GM12878 (cell line): ENCODE measurements around the gene KAT2B. TPM values are rescaled to one million over a fixed set of nuclear protein-coding genes. Genes with fewer than 3 reads are reported as not detected.

ENCODE experiments used
- ATAC-seq: fragments of 200-7000 bp; cut with Tn5 transposase; 3 replicates; pipeline ENCODE4 v1.9.1; 2020; ENCODE audit warnings: mild to moderate bottlenecking, moderate library complexity
- BruUV-seq: library from RNA; stranded (reverse); fragments of 400-500 nt; replicated peaks from 2 replicates; lab custom pipeline; 2021; lab: Mats Ljungman, UMichigan
- CTCF ChIA-PET: fragments of 300-600 bp; sonication (Branson Sonifier 250); formaldehyde crosslinking; extraction: SDS; loops from one replicate; lab custom pipeline; 2021; ENCODE audit warnings: inconsistent platforms; lab: Yijun Ruan, JAX
- POLR2A ChIA-PET: fragments of 350-600 bp; formaldehyde crosslinking; extraction: SDS; loops from one replicate; lab custom pipeline; 2021; ENCODE audit warnings: inconsistent platforms; lab: Charles Lee
- RAD21 ChIA-PET: fragments of 300-600 bp; sonication (Branson Sonifier 250); formaldehyde crosslinking; loops from one replicate; lab custom pipeline; 2023; ENCODE audit warnings: antibody characterized with exemption; ENCODE audit not compliant: unreplicated experiment; lab: Charles Lee
- SMC1A ChIA-PET: fragments of 300-600 bp; sonication (Branson Sonifier 250); formaldehyde crosslinking; loops from one replicate; lab custom pipeline; 2023; ENCODE audit not compliant: unreplicated experiment, uncharacterized antibody; lab: Charles Lee
- DNase-seq: peaks from one replicate; pipeline ENCODE4 v3.0.0-alpha.2; 2011; ENCODE audit warnings: low read depth, low spot score
- FAIRE-seq: peaks from 3 replicates; lab custom pipeline; 2011; peaks lifted over from hg19 to GRCh38; lab: Jason Lieb, UNC
- H2AFZ ChIP-seq: 2 replicates; pipeline ENCODE4 v1.6.0; 2011; ENCODE audit warnings: low read depth, low read length, control low read depth; ENCODE audit not compliant: control insufficient read depth
- H3K27ac ChIP-seq: 2 replicates; pipeline ENCODE4 v1.5.1; 2011; ENCODE audit warnings: control low read depth; ENCODE audit not compliant: control insufficient read depth, insufficient read depth
- H3K27me3 ChIP-seq, 2 experiments: replicated peaks in 1 of 2; 2 replicates each; pipeline versions ENCODE4 v1.6.0 to v1.6.1; 2011; ENCODE audit warnings: low read length in 1 of 2; ENCODE audit not compliant: control insufficient read depth in 2 of 2, insufficient read depth in 2 of 2
- H3K36me3 ChIP-seq, 2 experiments: 2 replicates each; pipeline ENCODE4 v1.5.1; 2011; ENCODE audit warnings: low read length in 1 of 2; ENCODE audit not compliant: control insufficient read depth in 2 of 2, insufficient read depth in 2 of 2
- H3K4me1 ChIP-seq: 2 replicates; pipeline ENCODE4 v1.6.1; 2011; ENCODE audit warnings: mild to moderate bottlenecking, low read length, moderate library complexity, mixed read lengths; ENCODE audit not compliant: control insufficient read depth, insufficient read depth
- H3K4me2 ChIP-seq: 2 replicates; pipeline ENCODE4 v1.6.0; 2011; ENCODE audit warnings: control low read depth; ENCODE audit not compliant: control insufficient read depth, insufficient read depth
- H3K4me3 ChIP-seq: fragments of 200-600 bp; sonication (generic); 2 replicates; pipeline ENCODE4 v1.5.1; 2016
- H3K79me2 ChIP-seq: 2 replicates; pipeline ENCODE4 v1.6.0; 2011; ENCODE audit warnings: low read length; ENCODE audit not compliant: control insufficient read depth, insufficient read depth
- H3K9ac ChIP-seq: 2 replicates; pipeline ENCODE4 v1.8.0; 2011; ENCODE audit warnings: low read length, control low read depth, mixed read lengths; ENCODE audit not compliant: control insufficient read depth, insufficient read depth
- H3K9me3 ChIP-seq: replicated peaks from 3 replicates; pipeline ENCODE4 v1.5.1; 2011; ENCODE audit warnings: mild to moderate bottlenecking, low read length; ENCODE audit not compliant: control insufficient read depth, insufficient read depth
- H4K20me1 ChIP-seq: 2 replicates; pipeline ENCODE4 v1.6.0; 2011; ENCODE audit not compliant: control insufficient read depth, insufficient read depth
- BHLHE40 ChIP-seq, 2 experiments: fragments of 450-650 bp in 1 of 2; IDR thresholded peaks; 2 replicates each; pipeline ENCODE4 v1.6.1; 2011 to 2017; ENCODE audit warnings: low read depth in 2 of 2, borderline replicate concordance in 1 of 2, improper control_type of control experiment in 1 of 2, low read length in 1 of 2, mild to moderate bottlenecking in 1 of 2
- CBFB ChIP-seq: IDR thresholded peaks from 2 replicates; pipeline ENCODE4 v1.6.1; 2016; ENCODE audit warnings: antibody characterized with exemption, low read depth
- FOXK2 ChIP-seq: fragments of 450-650 bp; IDR thresholded peaks from 2 replicates; pipeline ENCODE4 v1.6.1; 2017; ENCODE audit warnings: mild to moderate bottlenecking, moderate library complexity
- IRF4 ChIP-seq: IDR thresholded peaks from 2 replicates; pipeline ENCODE4 v1.6.1; 2011; ENCODE audit warnings: low read depth, low read length
- RFX5 ChIP-seq: IDR thresholded peaks from 2 replicates; pipeline ENCODE4 v1.6.1; 2011; ENCODE audit warnings: low read depth, low read length, improper control_type of control experiment
- WGBS: methylation state at CpG from one replicate; pipeline ENCODE4 v1.1.6; 2016; ENCODE audit warnings: low lambda C conversion rate; ENCODE audit not compliant: insufficient replicate concordance, insufficient coverage; ENCODE audit errors: missing lambda C conversion rate; 5-methylcytosine and 5-hydroxymethylcytosine counted together
- in situ Hi-C: fragments of 300-500 bp; cut with MboI; formaldehyde crosslinking; loops from 9 replicates; pipeline ENCODE4 v1.14.3; 2018; ENCODE audit warnings: mixed read lengths
- intact Hi-C: fragments of 100-400 bp; cut with micrococcal nuclease; formaldehyde crosslinking; loops from one replicate; pipeline ENCODE4 v1.14.2; 2022; ENCODE audit not compliant: unreplicated experiment
- polyA plus RNA-seq, 11 experiments: library from polyadenylated mRNA; depleted of rRNA in 4 of 11; unstranded in 6 of 11; stranded (reverse) in 5 of 11; fragments of >200 nt; fragmentation: Nextera tagmentation in 4 of 11; fragmentation: Illumina TruSeq in 1 of 11; extraction: Ambion mirVana in 4 of 11; extraction: Trizol in 1 of 11; gene quantifications; 1 replicate in 1 of 11; 2 replicates in 10 of 11; pipeline versions ENCODE4 v1.2.1 to v1.2.3, GENCODE V29; 2011 to 2016; ENCODE audit warnings: inconsistent platforms in 2 of 11, missing spikeins in 2 of 11, low read depth in 1 of 11
- total RNA-seq, 4 experiments: library from RNA; depleted of rRNA in 3 of 4; stranded (reverse); fragments of >200 nt in 3 of 4; fragmentation: Illumina TruSeq in 1 of 4; extraction: Trizol in 1 of 4; gene quantifications; 2 replicates each; pipeline versions ENCODE4 v1.2.1 to v1.2.3, GENCODE V29; 2013 to 2021
- TF ChIP-seq, protein P1 (sequence below): fragments of 450-650 bp; IDR thresholded peaks from 2 replicates; pipeline ENCODE4 v1.6.1; 2017; ENCODE audit warnings: mild to moderate bottlenecking, low read depth, inconsistent platforms; ENCODE audit not compliant: poor library complexity, severe bottlenecking
- TF ChIP-seq, protein P2 (sequence below): fragments of 450-650 bp; IDR thresholded peaks from 2 replicates; pipeline ENCODE4 v1.6.1; 2017; ENCODE audit warnings: low read depth, mild to moderate bottlenecking, moderate library complexity

KAT2B gene
- total and polyA plus RNA-seq, 10 of the 15 experiments (the other 5 are each of a cell fraction or from before 2014, with no cell fraction given): 2.9 to 15.2 (median 10.2) TPM

- RAD21 ChIA-PET: interaction anchor here (0.8 to 5.0 kb wide), 7 partner anchors 9 to 214 kb away, joined by 3 to 35 read pairs (median 4); no protein-coding TSS in a partner anchor
Observed at GRCh38 chr3:20043396-20043795, 3.1 kb downstream of the KAT2B start.

More at GRCh38 chr3:20043396-20043795, 3.1 kb downstream of the KAT2B start:
- TF ChIP-seq BHLHE40 (IDR thresholded peaks at IDR 0.05; ENCODE audit: borderline replicate concordance in 1 of 2, low read depth in 2 of 2, low read length in 1 of 2): no peak
- no peak for TF ChIP-seq IRF4
- TF ChIP-seq FOXK2: no peak
- TF ChIP-seq, protein P1, sequence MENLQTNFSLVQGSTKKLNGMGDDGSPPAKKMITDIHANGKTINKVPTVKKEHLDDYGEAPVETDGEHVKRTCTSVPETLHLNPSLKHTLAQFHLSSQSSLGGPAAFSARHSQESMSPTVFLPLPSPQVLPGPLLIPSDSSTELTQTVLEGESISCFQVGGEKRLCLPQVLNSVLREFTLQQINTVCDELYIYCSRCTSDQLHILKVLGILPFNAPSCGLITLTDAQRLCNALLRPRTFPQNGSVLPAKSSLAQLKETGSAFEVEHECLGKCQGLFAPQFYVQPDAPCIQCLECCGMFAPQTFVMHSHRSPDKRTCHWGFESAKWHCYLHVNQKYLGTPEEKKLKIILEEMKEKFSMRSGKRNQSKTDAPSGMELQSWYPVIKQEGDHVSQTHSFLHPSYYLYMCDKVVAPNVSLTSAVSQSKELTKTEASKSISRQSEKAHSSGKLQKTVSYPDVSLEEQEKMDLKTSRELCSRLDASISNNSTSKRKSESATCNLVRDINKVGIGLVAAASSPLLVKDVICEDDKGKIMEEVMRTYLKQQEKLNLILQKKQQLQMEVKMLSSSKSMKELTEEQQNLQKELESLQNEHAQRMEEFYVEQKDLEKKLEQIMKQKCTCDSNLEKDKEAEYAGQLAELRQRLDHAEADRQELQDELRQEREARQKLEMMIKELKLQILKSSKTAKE: no peak
- no peak for TF ChIP-seq CBFB
- TF ChIP-seq RFX5: peak; percentile 32; the same call in 1 of the 2 replicates
- TF ChIP-seq, protein P2, sequence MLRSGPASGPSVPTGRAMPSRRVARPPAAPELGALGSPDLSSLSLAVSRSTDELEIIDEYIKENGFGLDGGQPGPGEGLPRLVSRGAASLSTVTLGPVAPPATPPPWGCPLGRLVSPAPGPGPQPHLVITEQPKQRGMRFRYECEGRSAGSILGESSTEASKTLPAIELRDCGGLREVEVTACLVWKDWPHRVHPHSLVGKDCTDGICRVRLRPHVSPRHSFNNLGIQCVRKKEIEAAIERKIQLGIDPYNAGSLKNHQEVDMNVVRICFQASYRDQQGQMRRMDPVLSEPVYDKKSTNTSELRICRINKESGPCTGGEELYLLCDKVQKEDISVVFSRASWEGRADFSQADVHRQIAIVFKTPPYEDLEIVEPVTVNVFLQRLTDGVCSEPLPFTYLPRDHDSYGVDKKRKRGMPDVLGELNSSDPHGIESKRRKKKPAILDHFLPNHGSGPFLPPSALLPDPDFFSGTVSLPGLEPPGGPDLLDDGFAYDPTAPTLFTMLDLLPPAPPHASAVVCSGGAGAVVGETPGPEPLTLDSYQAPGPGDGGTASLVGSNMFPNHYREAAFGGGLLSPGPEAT: 0 out of 2 replicates have a peak, but pooled peaks have one; percentile 10
- H3K4me2 ChIP-seq: peak overlapping the region; percentile 77
- in situ Hi-C loops (loop anchor here (10.0 kb wide), 1 partner anchor 141 kb away; the partner anchor contains the start of gene SGO1), intact Hi-C loops (loop anchor here (5.0 kb wide), 1 partner anchor 156 kb away; no protein-coding TSS in a partner anchor)
- H3K9me3 ChIP-seq: no peaks in the 10 kb centered on the region
- ATAC-seq (peak; percentile 36), FAIRE-seq (no peak), DNase-seq (no peak)
- no peaks in the 10 kb centered on the region for H3K27me3 ChIP-seq
- no peaks in the 10 kb centered on the region for H4K20me1 ChIP-seq
- H3K36me3 ChIP-seq: no peaks in the 10 kb centered on the region
- ChIA-PET POLR2A (interaction anchor here (0.7 to 6.0 kb wide), 6 partner anchors 10 to 1563 kb away, joined by 3 to 48 read pairs (median 6); partner anchors contain the start of gene SGO1), CTCF (interaction anchor here (0.6 to 0.9 kb wide), 3 partner anchors 65 to 142 kb away, joined by 3 to 6 read pairs (median 3); partner anchors contain the start of gene SGO1), SMC1A (interaction anchor here (0.6 to 3.7 kb wide), 11 partner anchors 8 to 284 kb away, joined by 3 to 14 read pairs (median 4); partner anchors contain the start of gene SGO1)
- BruUV-seq: no TSS peak
- 48% methylated on average over 4 of the region's 4 CpGs for WGBS
- peak overlapping the region; percentile 53 for H3K4me3 ChIP-seq
- H3K9ac ChIP-seq: peak overlapping the region; percentile 62; the same call in 1 of the 2 replicates
- H3K79me2 ChIP-seq: peaks cover 4% of the 10 kb centered on the region
- H2AFZ ChIP-seq: peak overlapping the region; percentile 46
- peak overlapping the region; percentile 67 for H3K27ac ChIP-seq
- peaks cover 28% of the 10 kb centered on the region for H3K4me1 ChIP-seq
